ENCODE results near the gene LANCL3. TPM values are rescaled to one million over a fixed set of nuclear protein-coding genes. Genes with fewer than 3 reads are reported as not detected.

Gene LANCL3
- total RNA-seq, 1 donor from 2014 or later = 0.75 TPM

GRCh38 chrX:37676811-37677210, 105.3 kb downstream of the LANCL3 start:
- DNase-seq (ENCODE audit: low spot score) = no peak
- intact Hi-C loops (cut with DNase I) = no loop called here

GRCh38 chrX:37677243-37677642, 105.8 kb downstream of the LANCL3 start:
- intact Hi-C loops (cut with DNase I) = no loop called here
- no peak for DNase-seq (ENCODE audit: low spot score)

GRCh38 chrX:37677765-37678164, 106.3 kb downstream of the LANCL3 start:
- intact Hi-C loops (cut with DNase I) = no loop called here
- DNase-seq (ENCODE audit: low spot score) = no peak

DNA sequence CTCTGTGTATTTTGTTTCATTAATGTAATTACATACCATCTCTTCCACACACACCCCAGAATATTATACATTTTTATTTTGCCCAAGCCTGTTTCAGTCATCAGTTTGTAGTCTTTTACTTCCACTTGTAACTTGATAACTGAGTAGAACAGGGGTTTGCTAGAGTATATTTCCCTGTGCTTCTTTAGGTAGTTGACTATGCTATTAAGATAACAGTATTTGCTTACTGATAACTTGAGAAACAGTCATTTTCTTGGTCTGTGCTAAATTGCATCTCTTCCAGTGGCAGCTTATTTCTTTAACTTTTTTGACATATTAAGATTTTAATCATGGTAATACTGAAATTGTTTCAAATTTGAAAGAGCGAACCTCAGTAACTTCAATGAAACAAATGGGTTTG, 107.1 kb downstream of the LANCL3 start:
- intact Hi-C loops (cut with DNase I) = no loop called here
- DNase-seq (ENCODE audit: low spot score) = no peak

- DNase-seq (ENCODE audit: low spot score) = no peak
- intact Hi-C loops (cut with DNase I) = no loop called here
Observed at GRCh38 chrX:37679230-37679629, 107.8 kb downstream of the LANCL3 start.

DNA sequence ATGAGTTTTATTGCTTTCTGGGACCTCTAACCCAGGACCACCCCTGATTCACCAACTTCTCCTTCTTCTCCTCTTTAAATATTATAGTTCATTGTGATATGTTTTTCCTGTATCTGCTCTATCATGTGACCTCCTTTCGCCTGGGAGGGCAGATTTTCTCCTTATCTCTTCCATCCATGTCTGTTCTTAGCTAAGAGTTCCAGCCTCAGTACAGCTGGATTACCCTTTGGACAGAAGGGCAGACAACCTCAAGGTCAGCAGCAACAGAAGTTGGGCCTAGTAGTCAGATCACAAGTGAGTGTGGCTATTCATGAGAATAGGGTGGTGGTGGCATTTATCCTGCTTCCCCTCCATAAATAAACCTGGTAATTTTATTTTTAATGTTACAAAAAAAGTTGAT, 108.4 kb downstream of the LANCL3 start:
- intact Hi-C loops (cut with DNase I) = no loop called here

GRCh38 chrX:37684426-37684825, 113.0 kb downstream of the LANCL3 start:
- DNase-seq (ENCODE audit: low spot score) = no peak
- intact Hi-C loops (cut with DNase I) = no loop called here

More for the DNA sequence above, 108.4 kb downstream of the LANCL3 start:
- no peak for DNase-seq (ENCODE audit: low spot score)

GRCh38 chrX:37684973-37685372, 113.5 kb downstream of the LANCL3 start:
- intact Hi-C loops (cut with DNase I) = no loop called here
- DNase-seq (ENCODE audit: low spot score) = no peak

GRCh38 chrX:37685381-37686359, 114.2 kb downstream of the LANCL3 start, which contains the start of gene XK:
XK (plus strand) TSS chrX:37685791; CDS start chrX:37685962, 171 bp downstream.
- peak; percentile 76 for DNase-seq (ENCODE audit: low spot score)
- intact Hi-C loops (cut with DNase I) = no loop called here

DNA sequence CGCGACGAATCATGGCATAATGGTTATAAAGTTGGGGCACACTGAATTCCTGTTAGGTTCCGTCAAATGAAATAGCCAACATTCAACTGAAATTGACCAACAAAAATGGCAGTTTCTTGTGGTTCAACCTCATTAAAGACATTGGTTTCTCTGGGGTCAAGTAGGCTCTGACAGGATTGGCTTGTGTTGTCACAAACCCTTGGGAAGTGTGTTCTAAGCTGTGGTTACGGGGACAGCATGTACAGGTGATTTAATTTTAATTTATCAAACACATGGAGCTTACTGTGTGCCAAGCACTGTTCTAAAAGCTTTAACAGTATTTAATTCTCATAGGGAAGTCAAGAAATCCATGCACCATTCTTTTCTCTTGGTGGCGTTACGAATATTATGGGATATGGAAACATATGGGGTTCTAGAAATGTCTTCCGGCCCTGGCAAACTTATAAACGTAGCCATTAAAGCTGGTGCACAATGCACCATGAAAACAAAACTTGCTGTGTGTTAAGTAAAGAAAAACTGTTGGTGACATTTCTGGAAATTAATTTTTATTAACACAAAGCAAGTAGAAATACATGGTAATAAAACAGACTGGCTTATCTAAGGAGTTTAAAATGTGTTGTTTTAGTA, 115.0 kb downstream of the LANCL3 start:
- intact Hi-C loops (cut with DNase I) = no loop called here
- no peak for DNase-seq (ENCODE audit: low spot score)

DNA sequence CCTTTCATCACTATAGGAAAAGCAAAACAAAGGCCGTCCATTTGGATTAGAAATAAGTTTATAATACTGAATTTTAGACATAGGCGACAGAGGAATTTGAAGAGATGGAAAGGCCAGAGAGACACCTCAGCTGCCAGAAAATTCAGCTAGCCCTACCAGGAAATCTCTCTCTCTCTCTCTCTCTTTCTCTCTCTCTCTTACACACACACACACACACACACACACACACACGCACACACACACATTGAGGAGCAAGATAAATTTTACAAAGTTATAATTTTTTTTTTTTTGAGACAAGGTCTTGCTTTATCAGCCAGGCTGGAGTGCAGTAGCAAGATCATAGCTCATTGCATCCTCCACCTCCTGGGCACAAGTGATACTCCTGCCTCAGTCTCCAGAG, 115.5 kb downstream of the LANCL3 start:
- no peak for DNase-seq (ENCODE audit: low spot score)
- intact Hi-C loops (cut with DNase I) = no loop called here

GRCh38 chrX:37690119-37690518, 118.7 kb downstream of the LANCL3 start:
- no peak for DNase-seq (ENCODE audit: low spot score)
- intact Hi-C loops (cut with DNase I) = no loop called here

DNA sequence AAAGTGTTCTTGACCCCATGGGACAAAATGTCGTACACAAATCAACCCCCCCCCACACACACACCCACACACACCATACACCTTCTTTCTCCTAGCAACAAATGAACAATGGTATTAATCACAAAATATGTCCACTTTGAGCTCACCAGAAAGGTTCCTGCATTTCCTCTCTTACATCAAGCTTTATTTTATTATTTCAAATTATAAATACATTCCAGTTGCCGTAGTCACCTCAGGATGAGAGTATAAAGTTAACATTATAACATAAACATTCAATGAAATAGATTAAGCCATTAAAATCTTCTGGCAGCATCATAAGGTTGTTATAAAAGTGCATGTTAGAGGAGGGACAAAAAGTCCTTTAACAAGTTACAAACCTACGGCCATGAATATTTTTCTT, 121.5 kb downstream of the LANCL3 start:
- no peak for DNase-seq (ENCODE audit: low spot score)
- intact Hi-C loops (cut with DNase I) = no loop called here

- intact Hi-C loops (cut with DNase I) = no loop called here
- DNase-seq (ENCODE audit: low spot score) = no peak
Observed at GRCh38 chrX:37697169-37697760, 125.8 kb downstream of the LANCL3 start.

DNA sequence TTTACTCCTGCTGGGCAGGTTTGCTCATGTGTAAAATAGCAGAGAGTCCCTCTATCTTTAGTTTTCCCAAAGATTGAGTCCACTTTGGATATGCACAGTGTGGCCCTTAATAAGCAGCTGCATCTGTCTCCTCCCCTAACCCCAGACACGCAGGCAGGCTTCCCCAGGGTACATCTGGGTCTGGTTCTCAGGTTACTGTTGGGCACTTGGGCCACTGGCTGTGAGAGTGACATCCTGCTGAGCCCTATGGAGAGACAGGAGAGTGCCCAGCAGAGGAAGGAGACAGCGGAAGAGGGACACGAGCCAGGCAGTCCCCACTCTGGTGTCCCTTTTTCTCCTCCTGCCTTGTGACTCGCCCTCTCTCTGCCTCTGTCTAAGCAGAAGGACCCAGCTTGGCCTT, 130.1 kb downstream of the LANCL3 start:
- intact Hi-C loops (cut with DNase I) = no loop called here
- no peak for DNase-seq (ENCODE audit: low spot score)

- intact Hi-C loops (cut with DNase I) = no loop called here
- DNase-seq (ENCODE audit: low spot score) = no peak
Observed at GRCh38 chrX:37711991-37712390, 140.5 kb downstream of the LANCL3 start.

DNA sequence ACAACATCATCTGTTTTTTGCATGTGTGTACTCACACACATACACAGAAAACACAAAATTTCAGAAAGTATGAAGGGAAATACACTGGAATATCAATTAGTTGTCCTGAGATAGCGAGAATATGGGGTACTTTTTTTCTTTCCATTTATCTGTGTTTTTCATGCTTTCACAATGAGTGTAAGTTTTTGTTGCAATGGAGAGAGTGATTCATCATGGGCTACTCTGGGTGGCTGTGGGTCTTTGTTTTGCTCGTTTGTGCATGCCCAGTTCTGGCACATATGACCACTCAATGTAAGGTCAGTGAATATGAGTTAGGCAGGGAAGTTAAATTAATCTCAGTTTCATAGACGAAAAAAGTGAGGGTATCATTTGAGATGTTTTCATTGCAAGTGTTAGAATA, 141.0 kb downstream of the LANCL3 start:
- no peak for DNase-seq (ENCODE audit: low spot score)
- intact Hi-C loops (cut with DNase I) = no loop called here

DNA sequence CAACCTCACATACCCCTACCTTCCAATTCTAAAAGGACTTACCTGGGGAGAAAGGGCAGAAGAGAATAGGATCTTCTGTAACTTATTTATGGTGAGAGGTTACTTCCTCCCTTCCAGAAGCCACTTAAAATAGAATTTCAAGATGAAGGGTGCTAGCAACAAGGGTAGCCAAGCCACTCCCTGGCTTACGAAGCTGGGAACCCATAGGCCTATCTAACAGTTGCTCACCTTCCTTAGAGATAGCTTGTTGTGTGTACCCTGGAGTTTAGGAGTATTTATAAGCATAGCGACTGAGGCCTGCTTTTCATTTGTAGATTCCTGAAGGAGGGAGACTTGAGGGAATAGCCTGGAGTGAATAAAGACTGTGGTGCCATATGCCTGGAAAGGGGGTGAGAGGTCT, 143.0 kb downstream of the LANCL3 start:
- intact Hi-C loops (cut with DNase I) = no loop called here

DNA sequence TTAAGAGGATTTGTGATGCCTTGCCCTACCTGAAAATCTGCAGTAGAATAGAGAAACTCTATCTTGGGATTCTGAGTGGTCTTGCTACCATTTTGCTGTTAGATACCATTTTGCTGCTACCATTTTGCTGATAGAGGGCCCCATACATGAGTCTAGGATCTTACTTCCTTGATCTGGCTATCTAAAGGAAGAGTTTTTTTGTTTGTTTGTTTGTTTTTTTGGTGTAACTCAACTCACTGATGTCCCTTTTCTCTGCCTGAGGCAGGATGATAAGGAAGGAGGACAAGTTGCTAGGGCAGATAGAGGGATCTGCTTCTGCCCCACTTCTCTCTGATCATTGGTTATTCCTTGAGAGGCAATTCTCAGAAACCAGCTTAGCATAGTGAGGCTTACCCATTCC, 145.1 kb downstream of the LANCL3 start:
- intact Hi-C loops (cut with DNase I) = no loop called here

More for the DNA sequence above, 143.0 kb downstream of the LANCL3 start:
- DNase-seq (ENCODE audit: low spot score) = no peak

DNA sequence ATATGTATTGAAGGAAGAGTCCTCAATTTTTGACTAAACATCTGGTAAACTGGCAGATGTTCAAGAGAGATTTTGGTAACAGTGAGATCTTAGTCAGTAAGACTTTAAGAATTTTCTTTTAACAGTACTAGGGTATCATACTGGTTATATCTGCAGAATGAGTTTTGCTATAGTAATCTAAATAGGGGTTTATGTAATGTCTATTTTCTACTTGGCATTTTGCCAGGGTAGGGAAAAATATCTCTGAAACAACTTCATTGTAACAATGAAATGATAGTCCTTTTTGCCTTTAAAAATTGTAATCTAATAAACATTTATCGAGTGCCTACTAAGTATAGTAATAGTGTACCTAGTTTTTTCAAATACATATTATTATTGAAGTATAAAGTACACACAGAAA, 146.2 kb downstream of the LANCL3 start:
- intact Hi-C loops (cut with DNase I) = no loop called here
- no peak for DNase-seq (ENCODE audit: low spot score)

More for the DNA sequence above, 145.1 kb downstream of the LANCL3 start:
- no peak for DNase-seq (ENCODE audit: low spot score)

Data from cardiac septum (tissue), 1 donor.